Endothelial cell of umbilical vein (primary cell): ENCODE data around the gene SMC6. TPM values are rescaled to one million over a fixed set of nuclear protein-coding genes. Genes with fewer than 3 reads are reported as not detected.

Experiments used
- BruUV-seq: library from RNA; stranded (reverse); fragments of 400-500 nt; replicated peaks from 2 replicates; lab custom pipeline; 2021; lab: Mats Ljungman, UMichigan
- CTCF ChIA-PET: fragments of 300-600, 350-600 bp; sonication (Branson Sonifier 250); formaldehyde crosslinking; loops from one replicate; lab custom pipeline; 2021; ENCODE audit warnings: antibody characterized with exemption, inconsistent platforms; lab: Charles Lee
- POLR2A ChIA-PET: fragments of 300-600, 350-600 bp; sonication (Branson Sonifier 250); formaldehyde crosslinking; loops from one replicate; lab custom pipeline; 2021; ENCODE audit warnings: antibody characterized with exemption, inconsistent platforms; lab: Charles Lee
- DNase-seq: peaks from one replicate; pipeline ENCODE4 v3.0.0-alpha.2; 2011; ENCODE audit warnings: low read depth, low spot score
- FAIRE-seq: peaks from 2 replicates; lab custom pipeline; 2011; peaks lifted over from hg19 to GRCh38; lab: Jason Lieb, UNC
- H2AFZ ChIP-seq: 2 replicates; pipeline ENCODE4 v1.6.0; 2012; ENCODE audit warnings: low read depth, low read length, control low read depth, inconsistent platforms
- H3K27ac ChIP-seq: 2 replicates; pipeline ENCODE4 v1.5.1; 2011; ENCODE audit warnings: low read depth, mild to moderate bottlenecking, control low read depth, low read length, moderate library complexity; ENCODE audit not compliant: insufficient read depth
- H3K27me3 ChIP-seq, 2 experiments: 2 replicates each; pipeline versions ENCODE4 v1.6.0 to v1.6.1; 2011; ENCODE audit warnings: low read length in 2 of 2, mixed read lengths in 1 of 2; ENCODE audit not compliant: control insufficient read depth in 2 of 2, insufficient read depth in 2 of 2
- H3K36me3 ChIP-seq, 2 experiments: 2 replicates in 1 of 2; 3 replicates in 1 of 2; pipeline ENCODE4 v1.5.1; 2011; ENCODE audit warnings: low read length in 2 of 2, mild to moderate bottlenecking in 1 of 2, moderate library complexity in 1 of 2; ENCODE audit not compliant: control insufficient read depth in 2 of 2, insufficient read depth in 2 of 2; ENCODE audit errors: extremely low read depth in 1 of 2
- H3K4me1 ChIP-seq: 3 replicates; pipeline ENCODE4 v1.5.1; 2011; ENCODE audit warnings: mild to moderate bottlenecking, low read length; ENCODE audit not compliant: control insufficient read depth, insufficient read depth; ENCODE audit errors: extremely low read depth
- H3K4me2 ChIP-seq: 2 replicates; pipeline ENCODE4 v1.6.1; 2011; ENCODE audit warnings: low read length, control low read depth, mixed read lengths; ENCODE audit not compliant: insufficient read depth
- H3K4me3 ChIP-seq, 3 experiments: fragments of 200-600 bp in 1 of 3; sonication (generic), shearing (Covaris generic) in 1 of 3; replicated peaks in 1 of 3; 2 replicates each; pipeline ENCODE4 v1.5.1; 2011 to 2016; ENCODE audit warnings: control low read depth in 3 of 3, low read length in 3 of 3, mild to moderate bottlenecking in 2 of 3, inconsistent platforms in 1 of 3, low read depth in 1 of 3, moderate library complexity in 1 of 3; ENCODE audit not compliant: insufficient read depth in 1 of 3
- H3K79me2 ChIP-seq: 2 replicates; pipeline ENCODE4 v1.6.0; 2012; ENCODE audit warnings: low read length, inconsistent platforms; ENCODE audit not compliant: control insufficient read depth, insufficient read depth
- H3K9ac ChIP-seq: replicated peaks from 2 replicates; pipeline ENCODE3; 2011; ENCODE audit warnings: low read length, control low read depth; ENCODE audit not compliant: insufficient read depth; ENCODE audit errors: extremely low read depth
- H3K9me1 ChIP-seq: replicated peaks from 3 replicates; pipeline ENCODE4 v1.6.0; 2011; ENCODE audit warnings: mild to moderate bottlenecking, low read length; ENCODE audit not compliant: control insufficient read depth, insufficient read depth; ENCODE audit errors: extremely low read depth
- H3K9me3 ChIP-seq: replicated peaks from 2 replicates; pipeline ENCODE4 v1.5.1; 2012; ENCODE audit warnings: low read length, inconsistent platforms; ENCODE audit not compliant: control insufficient read depth, insufficient read depth
- H4K20me1 ChIP-seq: replicated peaks from 2 replicates; pipeline ENCODE3; 2011; ENCODE audit warnings: mild to moderate bottlenecking, low read length; ENCODE audit not compliant: control insufficient read depth, insufficient read depth; ENCODE audit errors: extremely low read depth
- EZH2 ChIP-seq: IDR thresholded peaks from 2 replicates; pipeline ENCODE4 v1.6.1; 2012; ENCODE audit warnings: borderline replicate concordance, low read depth, mild to moderate bottlenecking, moderate library complexity, low read length, inconsistent platforms; ENCODE audit not compliant: severe bottlenecking
- FOS ChIP-seq: IDR thresholded peaks from 2 replicates; pipeline ENCODE4 v1.6.1; 2011; ENCODE audit warnings: mild to moderate bottlenecking, low read length, moderate library complexity, borderline replicate concordance; ENCODE audit not compliant: insufficient read depth
- GATA2 ChIP-seq: IDR thresholded peaks from 2 replicates; pipeline ENCODE4 v1.7.0; 2011; ENCODE audit warnings: low read depth, mild to moderate bottlenecking, moderate library complexity, mixed read lengths, low read length; ENCODE audit not compliant: insufficient read length, insufficient read depth
- JUN ChIP-seq: IDR thresholded peaks from 2 replicates; pipeline ENCODE4 v1.6.1; 2011; ENCODE audit warnings: borderline replicate concordance, low read depth; ENCODE audit not compliant: insufficient read length, insufficient read depth
- MYC ChIP-seq: IDR thresholded peaks from one replicate; pipeline ENCODE4 v1.6.1; 2011; ENCODE audit warnings: mild to moderate bottlenecking, low read depth, low read length
- POLR2A ChIP-seq: IDR thresholded peaks from 2 replicates; pipeline ENCODE4 v1.6.1; 2012; ENCODE audit warnings: low read depth, mild to moderate bottlenecking, control low read depth, low read length
- POLR2AphosphoS5 ChIP-seq: IDR thresholded peaks from 2 replicates; pipeline ENCODE4 v1.6.1; 2012; ENCODE audit warnings: low read depth, mild to moderate bottlenecking, control low read depth, low read length, moderate library complexity; ENCODE audit not compliant: insufficient read depth
- dilution Hi-C: fragments of 300-500 bp; cut with MboI; formaldehyde crosslinking; loops from one replicate; pipeline ENCODE4 v1.15.0; 2019; ENCODE audit warnings: low sequenced_read_pairs; ENCODE audit not compliant: extremely low pct_ligation_motif_present
- intact Hi-C: fragments of 100-400 bp; cut with micrococcal nuclease; formaldehyde crosslinking; loops from one replicate; pipeline ENCODE4 v1.10.0; 2022
- polyA plus RNA-seq, 4 experiments: library from polyadenylated mRNA; depleted of rRNA in 3 of 4; stranded (reverse) in 3 of 4; unstranded in 1 of 4; fragments of >200 nt; gene quantifications; 2 replicates each; pipeline versions ENCODE4 v1.2.1 to v1.2.3, GENCODE V29; 2011 to 2012; ENCODE audit warnings: missing spikeins in 1 of 4
- total RNA-seq: library from RNA; stranded (reverse); gene quantifications from 2 replicates; pipeline ENCODE4 v1.2.3, GENCODE V29; 2021
- TF ChIP-seq, protein P1 (sequence below): IDR thresholded peaks from 2 replicates; pipeline ENCODE4 v1.6.1; 2011; ENCODE audit not compliant: insufficient read depth, insufficient read length
- TF ChIP-seq, protein P2 (sequence below), 2 donors: IDR thresholded peaks; 1 replicate in 1 of 2; 2 replicates in 1 of 2; pipeline ENCODE4 v1.5.1; 2011; ENCODE audit warnings: low read length in 2 of 2, mild to moderate bottlenecking in 2 of 2, moderate library complexity in 2 of 2, control low read depth in 1 of 2, inconsistent platforms in 1 of 2, low read depth in 1 of 2; ENCODE audit not compliant: insufficient read depth in 1 of 2; ENCODE audit errors: extremely low read depth in 1 of 2

Gene SMC6
- total and polyA plus RNA-seq, 2 donors (not counting 3 experiments of a cell fraction or from before 2014, with no cell fraction given), result 7.7 to 38.3 TPM

DNA sequence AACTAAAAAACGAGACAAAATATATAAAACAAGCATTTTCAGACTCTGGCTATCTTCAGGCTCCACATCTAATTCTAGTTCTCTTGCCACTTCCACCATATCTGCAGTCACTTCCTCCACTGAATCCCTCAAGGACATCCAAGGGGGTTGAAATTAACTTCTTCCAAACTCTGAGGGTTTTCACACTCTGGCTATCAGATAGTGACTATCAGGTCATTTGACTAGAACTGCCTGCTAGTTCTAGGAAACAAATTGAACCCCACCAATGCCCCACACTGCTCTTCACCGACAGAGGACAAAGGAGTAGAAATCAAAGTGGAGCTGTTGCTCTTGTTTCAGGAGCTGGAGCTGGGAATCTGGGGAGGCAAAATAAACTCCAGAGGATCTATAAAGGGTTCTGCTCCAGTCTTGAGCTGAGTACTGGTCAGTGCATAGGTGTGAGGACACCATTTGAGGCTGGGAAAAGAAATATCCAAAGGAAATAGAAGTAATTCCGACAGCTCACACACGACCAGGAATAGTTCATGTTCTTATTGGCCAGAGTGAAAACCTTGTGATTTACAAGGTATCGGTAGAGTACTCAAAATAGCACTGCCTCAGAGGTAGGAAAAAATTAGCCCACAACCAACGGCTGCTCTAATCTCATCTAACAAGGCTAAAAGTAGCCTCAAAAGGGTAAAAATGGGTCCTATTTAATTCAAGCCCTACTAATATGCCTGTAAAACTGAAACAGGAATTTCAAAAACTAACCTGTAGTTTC is 71.3 kb downstream of the SMC6 start:
- intact Hi-C loops (no loop called here), dilution Hi-C loops (no loop called here)
- FAIRE-seq (no peak), DNase-seq (no peak)
- no peaks in the 10 kb centered on the region for H3K79me2 ChIP-seq
- no peaks in the 10 kb centered on the region for H3K27me3 ChIP-seq
- H3K36me3 ChIP-seq, result peaks cover 3 to 8% of the 10 kb centered on the region in 2 experiments
- no peaks in the 10 kb centered on the region for H3K9me3 ChIP-seq
- no peaks in the 10 kb centered on the region for H4K20me1 ChIP-seq
- TF ChIP-seq JUN, result no peak
- no peak for TF ChIP-seq EZH2
- TF ChIP-seq POLR2A, result no peak
- TF ChIP-seq, protein P1, sequence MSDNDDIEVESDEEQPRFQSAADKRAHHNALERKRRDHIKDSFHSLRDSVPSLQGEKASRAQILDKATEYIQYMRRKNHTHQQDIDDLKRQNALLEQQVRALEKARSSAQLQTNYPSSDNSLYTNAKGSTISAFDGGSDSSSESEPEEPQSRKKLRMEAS, result no peak
- no peak for TF ChIP-seq GATA2
- TF ChIP-seq FOS, result no peak
- no peak for TF ChIP-seq MYC
- no peak for TF ChIP-seq POLR2AphosphoS5
- TF ChIP-seq, protein P2, sequence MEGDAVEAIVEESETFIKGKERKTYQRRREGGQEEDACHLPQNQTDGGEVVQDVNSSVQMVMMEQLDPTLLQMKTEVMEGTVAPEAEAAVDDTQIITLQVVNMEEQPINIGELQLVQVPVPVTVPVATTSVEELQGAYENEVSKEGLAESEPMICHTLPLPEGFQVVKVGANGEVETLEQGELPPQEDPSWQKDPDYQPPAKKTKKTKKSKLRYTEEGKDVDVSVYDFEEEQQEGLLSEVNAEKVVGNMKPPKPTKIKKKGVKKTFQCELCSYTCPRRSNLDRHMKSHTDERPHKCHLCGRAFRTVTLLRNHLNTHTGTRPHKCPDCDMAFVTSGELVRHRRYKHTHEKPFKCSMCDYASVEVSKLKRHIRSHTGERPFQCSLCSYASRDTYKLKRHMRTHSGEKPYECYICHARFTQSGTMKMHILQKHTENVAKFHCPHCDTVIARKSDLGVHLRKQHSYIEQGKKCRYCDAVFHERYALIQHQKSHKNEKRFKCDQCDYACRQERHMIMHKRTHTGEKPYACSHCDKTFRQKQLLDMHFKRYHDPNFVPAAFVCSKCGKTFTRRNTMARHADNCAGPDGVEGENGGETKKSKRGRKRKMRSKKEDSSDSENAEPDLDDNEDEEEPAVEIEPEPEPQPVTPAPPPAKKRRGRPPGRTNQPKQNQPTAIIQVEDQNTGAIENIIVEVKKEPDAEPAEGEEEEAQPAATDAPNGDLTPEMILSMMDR (IDR thresholded peaks at IDR 0.05; ENCODE audit: extremely low read depth in 1 of 2, insufficient read depth in 1 of 2, low read depth in 1 of 2, low read length in 2 of 2), result no peak
- no peak overlapping the region for H3K4me3 ChIP-seq
- POLR2A ChIA-PET, result no interaction called here
- no peak overlapping the region for H2AFZ ChIP-seq
- no peaks in the 10 kb centered on the region for H3K9me1 ChIP-seq
- BruUV-seq, result no TSS peak
- H3K9ac ChIP-seq, result no peak overlapping the region
- H3K4me1 ChIP-seq, result no peaks in the 10 kb centered on the region
- no peak overlapping the region for H3K4me2 ChIP-seq
- no peak overlapping the region for H3K27ac ChIP-seq
- CTCF ChIA-PET, result interaction anchor here (0.7 to 2.0 kb wide), 4 partner anchors 9 to 38 kb away, joined by 3 to 26 read pairs (median 6); no protein-coding TSS in a partner anchor
